H1 (cell line): ENCODE data around the gene RALA. TPM values are rescaled to one million over a fixed set of nuclear protein-coding genes. Genes with fewer than 3 reads are reported as not detected.

Experiments used
- CTCF ChIA-PET: fragments of 300-600 bp; sonication (Branson Sonifier 250); formaldehyde crosslinking; loops from one replicate; lab custom pipeline; 2021; ENCODE audit not compliant: partially characterized antibody; lab: Charles Lee
- POLR2A ChIA-PET: fragments of 300-600 bp; sonication (Branson Sonifier 250); formaldehyde crosslinking; loops from one replicate; lab custom pipeline; 2021; ENCODE audit warnings: inconsistent platforms; ENCODE audit not compliant: partially characterized antibody; lab: Charles Lee
- DNase-seq, 2 experiments: peaks; one replicate each; pipeline versions ENCODE4 v3.0.0 to v3.0.0-alpha.2; 2010 to 2022; ENCODE audit warnings: low spot score in 2 of 2, low read depth in 1 of 2, mixed read lengths in 1 of 2
- FAIRE-seq: peaks from 2 replicates; lab custom pipeline; 2011; peaks lifted over from hg19 to GRCh38; lab: Jason Lieb, UNC
- H2AFZ ChIP-seq: 2 replicates; pipeline ENCODE4 v1.8.1; 2012; ENCODE audit warnings: low read length, inconsistent platforms
- H2AK5ac ChIP-seq: 2 replicates; pipeline ENCODE4 v1.6.1; 2013; ENCODE audit warnings: low read depth, low read length
- H2BK120ac ChIP-seq: replicated peaks from 2 replicates; pipeline ENCODE3; 2013; ENCODE audit warnings: low read depth, low read length, inconsistent platforms
- H2BK12ac ChIP-seq: 2 replicates; pipeline ENCODE4 v1.6.1; 2013; ENCODE audit warnings: low read depth, low read length
- H2BK15ac ChIP-seq: 2 replicates; pipeline ENCODE4 v1.6.1; 2013; ENCODE audit warnings: low read length
- H2BK20ac ChIP-seq: 2 replicates; pipeline ENCODE4 v1.6.1; 2013; ENCODE audit warnings: low read length
- H2BK5ac ChIP-seq: 2 replicates; pipeline ENCODE4 v1.6.1; 2013; ENCODE audit warnings: low read depth, low read length
- H3K14ac ChIP-seq: 2 replicates; pipeline ENCODE4 v1.6.1; 2013; ENCODE audit warnings: inconsistent platforms; ENCODE audit not compliant: insufficient read length
- H3K18ac ChIP-seq: 2 replicates; pipeline ENCODE4 v1.6.1; 2013; ENCODE audit warnings: low read length; ENCODE audit errors: extremely low read depth
- H3K23ac ChIP-seq: 2 replicates; pipeline ENCODE4 v1.6.1; 2013; ENCODE audit warnings: inconsistent platforms; ENCODE audit not compliant: insufficient read length
- H3K23me2 ChIP-seq: 2 replicates; pipeline ENCODE4 v1.6.1; 2013; ENCODE audit warnings: low read depth, low read length
- H3K27ac ChIP-seq: 2 replicates; pipeline ENCODE4 v1.6.1; 2011; ENCODE audit warnings: low read depth, low read length, inconsistent platforms
- H3K27me3 ChIP-seq, 4 experiments: replicated peaks in 1 of 4; 1 replicate in 1 of 4; 2 replicates in 3 of 4; pipeline versions ENCODE4 v1.6.1 to v1.8.1; 2011 to 2013; ENCODE audit warnings: low read length in 3 of 4, mild to moderate bottlenecking in 3 of 4, inconsistent platforms in 2 of 4, mixed read lengths in 2 of 4, moderate library complexity in 1 of 4; ENCODE audit not compliant: control insufficient read depth in 3 of 4, insufficient read depth in 3 of 4; ENCODE audit errors: extremely low read depth in 1 of 4
- H3K36me3 ChIP-seq, 4 experiments: 2 replicates each; pipeline versions ENCODE4 v1.6.1 to v1.8.1; 2011 to 2013; ENCODE audit warnings: mild to moderate bottlenecking in 4 of 4, low read length in 3 of 4, moderate library complexity in 2 of 4, control low read depth in 1 of 4, inconsistent platforms in 1 of 4; ENCODE audit not compliant: insufficient read depth in 4 of 4, control insufficient read depth in 2 of 4
- H3K4ac ChIP-seq: replicated peaks from 2 replicates; pipeline ENCODE3; 2013; ENCODE audit warnings: low read length, low read depth, mixed read lengths, inconsistent platforms; ENCODE audit not compliant: insufficient read length
- H3K4me1 ChIP-seq, 4 experiments: replicated peaks in 1 of 4; 1 replicate in 1 of 4; 2 replicates in 3 of 4; pipeline versions ENCODE4 v1.6.1 to v1.8.1; 2011 to 2013; ENCODE audit warnings: low read length in 3 of 4, inconsistent platforms in 2 of 4, mixed read lengths in 1 of 4; ENCODE audit not compliant: insufficient read depth in 4 of 4, control insufficient read depth in 3 of 4
- H3K4me2 ChIP-seq, 2 experiments: 2 replicates each; pipeline versions ENCODE4 v1.6.1 to v1.8.1; 2011 to 2013; ENCODE audit warnings: low read depth in 2 of 2, low read length in 2 of 2, control low read depth in 1 of 2, inconsistent platforms in 1 of 2, mild to moderate bottlenecking in 1 of 2; ENCODE audit not compliant: insufficient read depth in 1 of 2
- H3K4me3 ChIP-seq, 4 experiments: fragments of 200-600, 300-600 bp in 1 of 4; sonication (generic), shearing (Covaris generic), sonication (Bioruptor Twin) in 1 of 4; 2 replicates each; pipeline versions ENCODE4 v1.5.1 to v1.8.1; 2011 to 2016; ENCODE audit warnings: low read length in 4 of 4, low read depth in 3 of 4, control low read depth in 2 of 4, inconsistent platforms in 2 of 4, mild to moderate bottlenecking in 2 of 4, mixed read lengths in 1 of 4, moderate library complexity in 1 of 4; ENCODE audit not compliant: insufficient read depth in 2 of 4; ENCODE audit errors: extremely low read depth in 1 of 4
- H3K56ac ChIP-seq: replicated peaks from 2 replicates; pipeline ENCODE3; 2013; ENCODE audit warnings: low read depth, mild to moderate bottlenecking, mixed read lengths, low read length, inconsistent platforms; ENCODE audit not compliant: insufficient read length
- H3K79me1 ChIP-seq: 2 replicates; pipeline ENCODE4 v1.6.1; 2013; ENCODE audit warnings: low read depth, low read length, control low read depth
- H3K79me2 ChIP-seq, 2 experiments: 2 replicates each; pipeline versions ENCODE4 v1.6.1 to v1.8.1; 2012 to 2013; ENCODE audit warnings: low read length in 2 of 2, mild to moderate bottlenecking in 2 of 2, inconsistent platforms in 1 of 2; ENCODE audit not compliant: insufficient read depth in 2 of 2, control insufficient read depth in 1 of 2
- H3K9ac ChIP-seq, 4 experiments: replicated peaks in 1 of 4; 1 replicate in 1 of 4; 2 replicates in 3 of 4; pipeline versions ENCODE4 v1.6.1 to v1.8.1; 2011 to 2013; ENCODE audit warnings: low read depth in 3 of 4, low read length in 3 of 4, control low read depth in 2 of 4, mild to moderate bottlenecking in 2 of 4, moderate library complexity in 2 of 4, inconsistent platforms in 1 of 4; ENCODE audit errors: extremely low read depth in 1 of 4
- H3K9me3 ChIP-seq, 2 experiments: 2 replicates each; pipeline versions ENCODE4 v1.6.1 to v1.8.1; 2012 to 2013; ENCODE audit warnings: mild to moderate bottlenecking in 2 of 2, moderate library complexity in 2 of 2, control low read depth in 1 of 2, inconsistent platforms in 1 of 2, low read depth in 1 of 2, low read length in 1 of 2, mixed read lengths in 1 of 2; ENCODE audit not compliant: insufficient read depth in 2 of 2
- H4K20me1 ChIP-seq, 2 experiments: replicated peaks in 1 of 2; 2 replicates each; pipeline versions ENCODE3 to v1.8.1; 2011 to 2013; ENCODE audit warnings: inconsistent platforms in 2 of 2, low read length in 2 of 2, mild to moderate bottlenecking in 1 of 2; ENCODE audit not compliant: insufficient read depth in 2 of 2, control insufficient read depth in 1 of 2
- H4K5ac ChIP-seq: 2 replicates; pipeline ENCODE4 v1.6.1; 2013; ENCODE audit warnings: low read length, low read depth, mixed read lengths, inconsistent platforms; ENCODE audit not compliant: insufficient read length
- H4K8ac ChIP-seq: 2 replicates; pipeline ENCODE4 v1.8.0; 2013; ENCODE audit warnings: mild to moderate bottlenecking, moderate library complexity, low read length, inconsistent platforms; ENCODE audit not compliant: insufficient read depth; ENCODE audit errors: extremely low read depth
- H4K91ac ChIP-seq: replicated peaks from 2 replicates; pipeline ENCODE3; 2013; ENCODE audit warnings: low read length, mixed read lengths, inconsistent platforms; ENCODE audit not compliant: insufficient read length
- KDM5A ChIP-seq: fragments of 200-600 bp; IDR thresholded peaks from 2 replicates; pipeline ENCODE4 v1.7.1; 2012; ENCODE audit warnings: mild to moderate bottlenecking, low read length, inconsistent platforms, mixed read lengths
- RBBP5 ChIP-seq: IDR thresholded peaks from 2 replicates; pipeline ENCODE4 v1.7.1; 2012; ENCODE audit warnings: low read depth, mild to moderate bottlenecking, inconsistent platforms, low read length, moderate library complexity, borderline replicate concordance
- RFX5 ChIP-seq: IDR thresholded peaks from 2 replicates; pipeline ENCODE4 v1.6.1; 2011; ENCODE audit warnings: low read depth, low read length, improper control_type of control experiment, borderline replicate concordance
- SP4 ChIP-seq: IDR thresholded peaks from 2 replicates; pipeline ENCODE4 v1.6.1; 2012; ENCODE audit warnings: low read length, inconsistent platforms
- WGBS, 2 experiments: shearing (Covaris generic) in 1 of 2; methylation state at CpG; one replicate each; pipeline versions ENCODE4 v1.1.6 to v1.1.7; 2013 to 2015; ENCODE audit warnings: low lambda C conversion rate in 2 of 2, mixed read lengths in 2 of 2, inconsistent platforms in 1 of 2, low coverage in 1 of 2, missing lambda C conversion rate in 1 of 2; ENCODE audit not compliant: insufficient replicate concordance in 2 of 2, insufficient coverage in 1 of 2, insufficient read length in 1 of 2; ENCODE audit errors: extremely low coverage in 1 of 2, missing lambda C conversion rate in 1 of 2; 5-methylcytosine and 5-hydroxymethylcytosine counted together
- polyA plus RNA-seq, 7 experiments: library from polyadenylated mRNA; depleted of rRNA in 3 of 7; stranded (reverse) in 5 of 7; unstranded in 2 of 7; fragments of >200 nt in 5 of 7; fragments of 200-250 nt in 2 of 7; gene quantifications; 1 replicate in 5 of 7; 2 replicates in 1 of 7; 4 replicates in 1 of 7; pipeline versions ENCODE4 v1.2.1 to v1.2.3, GENCODE V29; 2011 to 2013; ENCODE audit warnings: missing spikeins in 2 of 7, mixed read lengths in 2 of 7
- total RNA-seq: library from RNA; stranded (reverse); fragmentation: NEBNext Ultra II Directional; extraction: Animal tissue kit (Norgen Biotek cat#: 25700); gene quantifications from 2 replicates; pipeline ENCODE4 v1.2.1, GENCODE V29; 2021

The RALA gene
- total and polyA plus RNA-seq, 2 of the 8 experiments (the other 6 are each of a cell fraction or from before 2014, with no cell fraction given): 24.1 to 72.8 TPM

- Histone ChIP-seq H3K9ac (no peak overlapping the region), H3K4me1 (no peaks in the 10 kb centered on the region), H3K4ac (no peak overlapping the region), H3K27ac (no peak overlapping the region), H2BK5ac (no peak overlapping the region), H2AK5ac (no peak overlapping the region), H2BK12ac (no peak overlapping the region), H2BK120ac (no peak overlapping the region), H3K23ac (no peak overlapping the region), H4K20me1 (peaks cover 0 to 5% of the 10 kb centered on the region in 2 experiments), H3K79me2 (no peaks in the 10 kb centered on the region), H3K27me3 (no peaks in the 10 kb centered on the region), H3K23me2 (no peaks in the 10 kb centered on the region; the same call in 1 of the 2 replicates), H2AFZ (no peak overlapping the region), H3K9me3 (no peaks in the 10 kb centered on the region), H4K5ac (no peak overlapping the region), H3K56ac (no peak overlapping the region), H3K4me3 (no peak overlapping the region), H2BK15ac (no peak overlapping the region), H3K79me1 (0 out of 2 replicates have a peak, but pooled peaks cover 2% of the 10 kb centered on the region), H3K18ac (no peak overlapping the region), H3K36me3 (peaks cover 0 to 36% (median 26%) of the 10 kb centered on the region in 4 experiments; a peak in 7 of 8 replicates), H4K91ac (no peak overlapping the region), H3K14ac (no peak overlapping the region), H2BK20ac (no peak overlapping the region), H3K4me2 (no peak overlapping the region), H4K8ac (no peak overlapping the region)
- WGBS, 2 experiments: 90% methylated on average over 3 of the region's 3 CpGs; no CpG with 5 or more reads in 1 of the 2 experiments
- DNase-seq (no peak), FAIRE-seq (no peak)
- ChIA-PET CTCF (interaction anchor here (1.1 to 1.6 kb wide), 3 partner anchors 35 to 54 kb away, joined by 3 to 4 read pairs (median 3); no protein-coding TSS in a partner anchor), POLR2A (no interaction called here)
- TF ChIP-seq RBBP5 (no peak), RFX5 (no peak), KDM5A (no peak), SP4 (no peak)
These were observed 73.3 kb downstream of the RALA start for GRCh38 chr7:39696631-39697030.
